ENCODE measurements around the gene PDAP1. TPM values are rescaled to one million over a fixed set of nuclear protein-coding genes. Genes with fewer than 3 reads are reported as not detected.
A peak's percentile ranks its signal among the peaks of the same experiment; 100 is the strongest.

Gene PDAP1
- total and polyA plus RNA-seq, 2 of the 8 experiments (the other 6 are each of a cell fraction or from before 2014, with no cell fraction given) = 26.6 to 169 TPM

DNA sequence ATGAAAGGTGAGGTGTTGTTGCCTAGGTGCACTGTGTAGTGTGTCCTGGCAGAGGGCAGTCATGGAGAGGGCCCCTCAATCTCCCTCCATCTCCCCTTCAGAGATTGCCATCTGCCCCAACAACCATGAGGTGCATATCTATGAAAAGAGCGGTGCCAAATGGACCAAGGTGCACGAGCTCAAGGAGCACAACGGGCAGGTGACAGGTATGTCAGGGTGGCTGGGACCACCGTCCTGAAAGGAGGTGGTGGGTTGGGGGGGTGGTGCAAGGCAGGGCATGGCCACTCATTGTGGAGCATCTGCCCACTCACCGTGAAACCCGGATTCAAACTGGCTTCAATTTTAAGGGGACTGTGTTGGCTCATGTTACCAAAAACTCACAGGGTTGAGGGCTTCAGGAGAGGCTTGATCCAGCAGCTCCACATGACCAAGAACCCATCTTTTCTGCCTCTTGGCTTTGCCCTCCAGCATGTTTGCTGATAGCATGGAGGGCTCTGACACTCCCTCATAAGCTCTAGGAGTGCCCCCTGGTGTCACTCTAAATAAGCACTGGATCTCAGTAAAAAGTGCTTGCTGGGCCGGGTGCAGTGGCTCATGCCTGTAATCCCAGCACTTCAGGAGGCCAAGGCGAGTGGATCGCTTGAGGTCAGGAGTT lies 21.7 kb downstream of the PDAP1 start:
- Histone ChIP-seq H3K4me1 (replicated peaks in 1 of 4; ENCODE audit: control insufficient read depth in 3 of 4, insufficient read depth in 4 of 4, low read length in 3 of 4) (no peaks in the 10 kb centered on the region), H4K91ac (replicated peaks; ENCODE audit: insufficient read length, low read length) (no peak overlapping the region), H3K79me1 (ENCODE audit: low read depth, low read length) (peaks cover 6% of the 10 kb centered on the region), H2BK12ac (ENCODE audit: low read depth, low read length) (no peak overlapping the region), H4K20me1 (replicated peaks in 1 of 2; ENCODE audit: control insufficient read depth in 1 of 2, insufficient read depth in 2 of 2, low read length in 2 of 2) (peaks cover 11% of the 10 kb centered on the region in 2 experiments), H4K8ac (ENCODE audit: extremely low read depth, insufficient read depth, low read length) (no peak overlapping the region), H2BK120ac (replicated peaks; ENCODE audit: low read depth, low read length) (no peak overlapping the region), H3K23ac (ENCODE audit: insufficient read length) (no peak overlapping the region), H3K18ac (ENCODE audit: extremely low read depth, low read length) (no peak overlapping the region), H3K36me3 (ENCODE audit: control insufficient read depth in 2 of 4, insufficient read depth in 4 of 4, low read length in 3 of 4) (peaks cover 2 to 26% (median 16%) of the 10 kb centered on the region in 4 experiments; a peak in 6 of 8 replicates), H3K27ac (ENCODE audit: low read depth, low read length) (no peak overlapping the region), H2BK5ac (ENCODE audit: low read depth, low read length) (no peak overlapping the region), H3K79me2 (ENCODE audit: control insufficient read depth in 1 of 2, insufficient read depth in 2 of 2, low read length in 2 of 2) (peaks cover 0 to 2% of the 10 kb centered on the region in 2 experiments; a peak in 1 of 4 replicates), H3K9ac (replicated peaks in 1 of 4; ENCODE audit: extremely low read depth in 1 of 4, low read depth in 3 of 4, low read length in 3 of 4) (no peak overlapping the region), H3K23me2 (ENCODE audit: low read depth, low read length) (no peaks in the 10 kb centered on the region), H2AFZ (ENCODE audit: low read length) (no peak overlapping the region), H4K5ac (ENCODE audit: insufficient read length, low read depth, low read length) (no peak overlapping the region), H2BK15ac (ENCODE audit: low read length) (no peak overlapping the region), H3K4ac (replicated peaks; ENCODE audit: insufficient read length, low read depth, low read length) (no peak overlapping the region), H3K56ac (replicated peaks; ENCODE audit: insufficient read length, low read depth, low read length) (no peak overlapping the region), H2AK5ac (ENCODE audit: low read depth, low read length) (no peak overlapping the region), H2BK20ac (ENCODE audit: low read length) (no peak overlapping the region), H3K27me3 (replicated peaks in 1 of 4; ENCODE audit: control insufficient read depth in 3 of 4, extremely low read depth in 1 of 4, insufficient read depth in 3 of 4, low read length in 3 of 4) (no peaks in the 10 kb centered on the region), H3K4me3 (ENCODE audit: extremely low read depth in 1 of 4, insufficient read depth in 2 of 4, low read depth in 3 of 4, low read length in 4 of 4) (no peak overlapping the region), H3K4me2 (ENCODE audit: insufficient read depth in 1 of 2, low read depth in 2 of 2, low read length in 2 of 2) (no peak overlapping the region), H3K14ac (ENCODE audit: insufficient read length) (no peak overlapping the region), H3K9me3 (ENCODE audit: insufficient read depth in 2 of 2, low read depth in 1 of 2, low read length in 1 of 2) (no peaks in the 10 kb centered on the region)
- FAIRE-seq (no peak), DNase-seq (ENCODE audit: low read depth in 1 of 2, low spot score in 2 of 2) (no peak)
- ChIA-PET POLR2A (ENCODE audit: partially characterized antibody) (interaction anchor here (1.2 to 1.9 kb wide), 2 partner anchors 14 to 22 kb away, joined by 4 to 5 read pairs; partner anchors contain the start of genes BUD31 and PDAP1), CTCF (ENCODE audit: partially characterized antibody) (interaction anchor here (0.6 to 2.5 kb wide), 10 partner anchors 9 to 451 kb away, joined by 3 to 14 read pairs (median 4); partner anchors contain the start of genes BUD31 and PDAP1)
- TF ChIP-seq KDM1A (IDR thresholded peaks at IDR 0.05; ENCODE audit: borderline replicate concordance, low read length) (peak; percentile 69; the same call in 1 of the 2 replicates), MAX (IDR thresholded peaks at IDR 0.05) (0 out of 2 replicates have a peak, but pooled peaks have one; percentile 22), POU5F1 (IDR thresholded peaks at IDR 0.05; ENCODE audit: low read depth, low read length) (no peak), SUZ12 (IDR thresholded peaks at IDR 0.05; ENCODE audit: low read length) (no peak), RAD21 (IDR thresholded peaks at IDR 0.05 in 1 of 2, conservative IDR thresholded peaks at IDR 0.05 in 1 of 2; ENCODE audit: low read depth in 2 of 2, low read length in 2 of 2) (peak; percentile 43 to 52)
- TF ChIP-seq, protein P1, sequence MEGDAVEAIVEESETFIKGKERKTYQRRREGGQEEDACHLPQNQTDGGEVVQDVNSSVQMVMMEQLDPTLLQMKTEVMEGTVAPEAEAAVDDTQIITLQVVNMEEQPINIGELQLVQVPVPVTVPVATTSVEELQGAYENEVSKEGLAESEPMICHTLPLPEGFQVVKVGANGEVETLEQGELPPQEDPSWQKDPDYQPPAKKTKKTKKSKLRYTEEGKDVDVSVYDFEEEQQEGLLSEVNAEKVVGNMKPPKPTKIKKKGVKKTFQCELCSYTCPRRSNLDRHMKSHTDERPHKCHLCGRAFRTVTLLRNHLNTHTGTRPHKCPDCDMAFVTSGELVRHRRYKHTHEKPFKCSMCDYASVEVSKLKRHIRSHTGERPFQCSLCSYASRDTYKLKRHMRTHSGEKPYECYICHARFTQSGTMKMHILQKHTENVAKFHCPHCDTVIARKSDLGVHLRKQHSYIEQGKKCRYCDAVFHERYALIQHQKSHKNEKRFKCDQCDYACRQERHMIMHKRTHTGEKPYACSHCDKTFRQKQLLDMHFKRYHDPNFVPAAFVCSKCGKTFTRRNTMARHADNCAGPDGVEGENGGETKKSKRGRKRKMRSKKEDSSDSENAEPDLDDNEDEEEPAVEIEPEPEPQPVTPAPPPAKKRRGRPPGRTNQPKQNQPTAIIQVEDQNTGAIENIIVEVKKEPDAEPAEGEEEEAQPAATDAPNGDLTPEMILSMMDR (IDR thresholded peaks at IDR 0.05; ENCODE audit: control extremely low read depth in 1 of 3, insufficient read depth in 1 of 3, low read depth in 1 of 3, low read length in 3 of 3) = peak in 2 of 3 experiments; percentile 40 to 46; a peak in 3 of 4 replicates
- 89% methylated on average over 9 of the region's 9 CpGs; no CpG with 5 or more reads in 1 of the 2 experiments for WGBS, 2 experiments (ENCODE audit: extremely low coverage in 1 of 2, insufficient coverage in 1 of 2, insufficient read length in 1 of 2, insufficient replicate concordance in 2 of 2, low coverage in 1 of 2, low lambda C conversion rate in 2 of 2, missing lambda C conversion rate in 1 of 2)
